Measurements from ENCODE around the gene HYAL3. TPM values are rescaled to one million over a fixed set of nuclear protein-coding genes. Genes with fewer than 3 reads are reported as not detected.

HYAL3 gene
- total RNA-seq, 1 donor from 2014 or later, result 2.9 TPM

Other genes starting within 250 kb of the HYAL3 start
- 50.9 TPM for gene RBM5, start 210.5 kb downstream of the HYAL3 start, total RNA-seq
- gene SEMA3F, start 144.1 kb downstream of the HYAL3 start, total RNA-seq, result 4.0 TPM
- gene GNAT1, start 107.8 kb downstream of the HYAL3 start, total RNA-seq, result 0.08 TPM
- gene SLC38A3, start 94.1 kb downstream of the HYAL3 start, total RNA-seq, result 242 TPM
- gene GNAI2, start 63.2 kb downstream of the HYAL3 start, total RNA-seq, result 115 TPM
- gene SEMA3B, start 30.3 kb downstream of the HYAL3 start, total RNA-seq, result 5.7 TPM
- not detected for gene LSMEM2, start 20.3 kb downstream of the HYAL3 start, total RNA-seq
- 63.8 TPM for gene IFRD2, start 7.0 kb downstream of the HYAL3 start, total RNA-seq
- 4.9 TPM for gene NAA80, start within 50 bp of the HYAL3 start, total RNA-seq
- 140 TPM for gene HYAL1, start 4.2 kb upstream of the HYAL3 start, total RNA-seq
- 21.6 TPM for gene HYAL2, start 23.3 kb upstream of the HYAL3 start, total RNA-seq
- gene TUSC2, start 28.8 kb upstream of the HYAL3 start, total RNA-seq, result 15.0 TPM
- gene RASSF1, start 41.4 kb upstream of the HYAL3 start, total RNA-seq, result 6.4 TPM
- gene ZMYND10, start 46.3 kb upstream of the HYAL3 start, total RNA-seq, result 1.7 TPM
- gene NPRL2, start 51.4 kb upstream of the HYAL3 start, total RNA-seq, result 15.6 TPM
- gene CYB561D2, start 51.5 kb upstream of the HYAL3 start, total RNA-seq, result 17.9 TPM
- 18.7 TPM for gene TMEM115, start 60.1 kb upstream of the HYAL3 start, total RNA-seq
- gene CACNA2D2, start 204.2 kb upstream of the HYAL3 start, total RNA-seq, result 0.50 TPM

All from left lobe of liver (tissue), 1 donor.